HCT116 (cell line): ENCODE data around the gene FRMPD4. TPM values are rescaled to one million over a fixed set of nuclear protein-coding genes. Genes with fewer than 3 reads are reported as not detected.

Experiments
- ATAC-seq: fragments of 200-7000 bp; cut with Tn5 transposase; 2 replicates; pipeline ENCODE4 v1.9.1; 2020; ENCODE audit warnings: mild to moderate bottlenecking, moderate library complexity
- BruUV-seq: library from RNA; stranded (reverse); fragments of 400-500 nt; replicated peaks from 2 replicates; lab custom pipeline; 2021; lab: Mats Ljungman, UMichigan
- CTCF ChIA-PET: fragments of 300-600 bp; sonication (Branson Sonifier 250); formaldehyde crosslinking; loops from one replicate; lab custom pipeline; 2021; ENCODE audit warnings: antibody characterized with exemption; lab: Charles Lee
- POLR2A ChIA-PET: fragments of 300-600, 350-600 bp; sonication (Branson Sonifier 250); formaldehyde crosslinking; loops from one replicate; lab custom pipeline; 2021; ENCODE audit warnings: antibody characterized with exemption; lab: Charles Lee
- RAD21 ChIA-PET, 2 experiments: fragments of 300-600 bp; sonication (Branson Sonifier 250); formaldehyde crosslinking; loops; one replicate each; lab custom pipeline; 2023; ENCODE audit warnings: low total read pairs in 2 of 2; ENCODE audit not compliant: uncharacterized antibody in 2 of 2, unreplicated experiment in 2 of 2, low non-redundant PET in 1 of 2; lab: Charles Lee
- DNase-seq: peaks from one replicate; pipeline ENCODE4 v3.0.0-alpha.2; 2010; ENCODE audit warnings: low read depth, low spot score
- H2AFZ ChIP-seq: fragments of 200-600 bp; shearing (Covaris generic), sonication (generic); 2 replicates; pipeline ENCODE4 v1.6.1; 2017; ENCODE audit warnings: low read depth, mixed run types, mixed read lengths, antibody characterized with exemption, low read length; ENCODE audit not compliant: poor library complexity, severe bottlenecking
- H3K27ac ChIP-seq: 2 replicates; pipeline ENCODE4 v1.5.1; 2012; ENCODE audit warnings: low read depth, low read length
- H3K27me3 ChIP-seq: fragments of 200-600 bp; sonication (generic); 2 replicates; pipeline ENCODE4 v1.6.1; 2016; ENCODE audit warnings: mixed run types, low read length, mixed read lengths; ENCODE audit not compliant: insufficient read depth
- H3K36me3 ChIP-seq, 2 experiments: fragments of 200-500 bp in 1 of 2; fragments of 200-600 bp in 1 of 2; sonication (Bioruptor generic) in 1 of 2; sonication (generic) in 1 of 2; 2 replicates each; pipeline versions ENCODE4 v1.5.1 to v1.6.1; 2014 to 2016; ENCODE audit warnings: low read length in 2 of 2, inconsistent platforms in 1 of 2, mixed read lengths in 1 of 2, mixed run types in 1 of 2; ENCODE audit not compliant: insufficient read depth in 2 of 2, control insufficient read depth in 1 of 2
- H3K4me1 ChIP-seq, 2 experiments: fragments of 200-600 bp in 1 of 2; sonication (generic) in 1 of 2; 2 replicates each; pipeline versions ENCODE4 v1.5.1 to v1.6.1; 2012 to 2017; ENCODE audit warnings: low read length in 2 of 2, inconsistent platforms in 1 of 2, mild to moderate bottlenecking in 1 of 2, mixed read lengths in 1 of 2, mixed run types in 1 of 2, moderate library complexity in 1 of 2; ENCODE audit not compliant: insufficient read depth in 2 of 2, control insufficient read depth in 1 of 2
- H3K4me2 ChIP-seq: fragments of 200-600 bp; sonication (generic); 2 replicates; pipeline ENCODE4 v1.6.1; 2017; ENCODE audit warnings: mixed run types, low read length, mixed read lengths
- H3K4me3 ChIP-seq, 2 experiments: fragments of 200-600 bp in 1 of 2; sonication (generic) in 1 of 2; replicated peaks in 1 of 2; 2 replicates each; pipeline ENCODE4 v1.5.1; 2011 to 2016; ENCODE audit warnings: low read length in 2 of 2, control low read depth in 1 of 2, low read depth in 1 of 2, mild to moderate bottlenecking in 1 of 2, mixed read lengths in 1 of 2, mixed run types in 1 of 2
- H3K79me2 ChIP-seq: fragments of 200-600 bp; sonication (generic); 2 replicates; pipeline ENCODE4 v1.6.1; 2017; ENCODE audit warnings: mild to moderate bottlenecking, mixed run types, low read length, moderate library complexity, mixed read lengths; ENCODE audit not compliant: insufficient read depth
- H3K9ac ChIP-seq: fragments of 200-600 bp; sonication (generic); 2 replicates; pipeline ENCODE4 v1.6.1; 2016; ENCODE audit warnings: low read length, mixed read lengths
- H3K9me2 ChIP-seq: fragments of 200-600 bp; sonication (generic), shearing (Covaris generic); 2 replicates; pipeline ENCODE4 v1.6.1; 2017; ENCODE audit warnings: mixed run types, mild to moderate bottlenecking, moderate library complexity; ENCODE audit not compliant: insufficient read depth
- H3K9me3 ChIP-seq, 2 experiments: fragments of 200-500 bp in 1 of 2; fragments of 200-600 bp in 1 of 2; sonication (Bioruptor generic) in 1 of 2; sonication (generic) in 1 of 2; 2 replicates each; pipeline ENCODE4 v1.6.1; 2014 to 2017; ENCODE audit warnings: low read length in 2 of 2, mixed read lengths in 2 of 2, inconsistent platforms in 1 of 2, low read depth in 1 of 2, mild to moderate bottlenecking in 1 of 2, mixed run types in 1 of 2, moderate library complexity in 1 of 2; ENCODE audit not compliant: control insufficient read depth in 1 of 2, insufficient read depth in 1 of 2
- H4K20me1 ChIP-seq: fragments of 200-600 bp; sonication (generic), shearing (Covaris generic); 2 replicates; pipeline ENCODE4 v1.6.1; 2017; ENCODE audit warnings: mixed run types, mild to moderate bottlenecking, moderate library complexity; ENCODE audit not compliant: insufficient read depth
- EZH2phosphoT487 ChIP-seq: fragments of 200-600 bp; IDR thresholded peaks from 2 replicates; pipeline ENCODE4 v1.6.1; 2018; ENCODE audit warnings: antibody characterized with exemption, borderline replicate concordance
- FOSL1 ChIP-seq: IDR thresholded peaks from 2 replicates; pipeline ENCODE4 v1.6.1; 2012; ENCODE audit warnings: low read depth
- RAD21 ChIP-seq: IDR thresholded peaks from 2 replicates; pipeline ENCODE4 v1.6.1; 2012; ENCODE audit warnings: low read depth, mild to moderate bottlenecking
- ZNF274 ChIP-seq: fragments of 200-500 bp; sonication (Bioruptor generic); IDR thresholded peaks from 2 replicates; pipeline ENCODE4 v1.6.1; 2014; ENCODE audit warnings: mild to moderate bottlenecking, low read depth, low read length, inconsistent platforms
- intact Hi-C: fragments of 100-400 bp; cut with micrococcal nuclease; formaldehyde crosslinking; loops from 2 replicates; pipeline ENCODE4 v1.10.0; 2022
- total RNA-seq: library from RNA; stranded (reverse); gene quantifications from one replicate; pipeline ENCODE4 v1.2.1, GENCODE V29; 2021; ENCODE audit not compliant: unreplicated experiment
- TF ChIP-seq, protein P1 (sequence below): IDR thresholded peaks from 2 replicates; pipeline ENCODE4 v1.6.1; 2012

The FRMPD4 gene
- total RNA-seq, 1 experiment from 2014 or later = not detected

DNA sequence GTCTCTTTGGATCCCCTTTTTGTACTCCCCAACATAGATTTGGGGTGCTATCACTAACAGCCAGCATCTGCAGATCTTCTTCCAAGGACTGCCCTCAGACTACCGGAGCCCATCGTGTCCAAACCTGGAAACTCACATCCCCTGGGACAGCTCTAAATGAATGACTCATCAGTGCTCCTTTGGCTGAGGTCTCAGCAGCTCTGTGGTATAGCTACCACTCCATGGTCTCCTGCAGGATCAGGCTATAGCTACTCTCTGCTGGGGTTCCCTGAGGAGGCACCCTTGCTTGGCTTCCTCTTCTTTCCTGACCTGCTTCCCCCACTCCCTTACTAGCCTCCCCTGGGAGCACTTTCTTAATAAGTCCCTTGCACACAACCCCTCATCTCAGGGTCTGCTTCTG is 555.5 kb downstream of the FRMPD4 start:
- Histone ChIP-seq H3K4me2 (no peak overlapping the region), H3K9ac (no peak overlapping the region)
- TF ChIP-seq, protein P1, sequence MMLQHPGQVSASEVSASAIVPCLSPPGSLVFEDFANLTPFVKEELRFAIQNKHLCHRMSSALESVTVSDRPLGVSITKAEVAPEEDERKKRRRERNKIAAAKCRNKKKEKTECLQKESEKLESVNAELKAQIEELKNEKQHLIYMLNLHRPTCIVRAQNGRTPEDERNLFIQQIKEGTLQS = no peak
- TF ChIP-seq FOSL1 = no peak
- no peak for TF ChIP-seq RAD21
- TF ChIP-seq EZH2phosphoT487 = no peak
- TF ChIP-seq, all 23 proteins: peak for 0
- DNase-seq (no peak), ATAC-seq (no peak)
- Histone ChIP-seq H3K4me1 (no peaks in the 10 kb centered on the region), H3K27me3 (peaks cover 5% of the 10 kb centered on the region; the same call in 1 of the 2 replicates), H3K36me3 (no peaks in the 10 kb centered on the region), H4K20me1 (no peaks in the 10 kb centered on the region), H3K79me2 (no peaks in the 10 kb centered on the region), H3K9me3 (no peaks in the 10 kb centered on the region), H3K27ac (no peak overlapping the region), H3K4me3 (no peak overlapping the region), H2AFZ (no peak overlapping the region), H3K9me2 (no peaks in the 10 kb centered on the region)
- POLR2A ChIA-PET = no interaction called here
- CTCF ChIA-PET = no interaction called here
- no TSS peak for BruUV-seq
- RAD21 ChIA-PET = no interaction called here
- intact Hi-C loops = no loop called here

DNA sequence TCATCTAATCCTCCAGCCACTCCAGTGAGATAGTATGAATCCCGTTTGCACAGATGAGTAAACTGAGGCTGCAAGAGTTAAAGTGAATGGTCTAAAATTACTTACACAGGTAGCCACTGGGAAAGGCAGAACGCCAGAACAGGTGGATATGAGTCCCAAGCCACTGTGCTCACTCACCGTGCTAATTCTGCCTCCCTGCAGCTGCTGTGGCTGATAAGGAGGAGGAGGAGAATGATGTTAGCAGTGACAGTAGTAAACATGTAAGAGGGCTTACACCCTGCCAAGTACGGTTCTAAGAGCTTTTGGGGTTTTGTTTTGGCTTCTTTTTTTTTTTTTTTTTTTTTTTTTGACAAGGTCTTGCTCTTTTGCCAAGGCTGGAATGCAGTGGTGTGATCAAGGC is 562.5 kb downstream of the FRMPD4 start:
- TF ChIP-seq ZNF274 = no peak
- ChIA-PET RAD21 (no interaction called here), POLR2A (no interaction called here), CTCF (interaction anchor here (2.2 kb wide), 1 partner anchor 70 kb away, joined by 16 read pairs; no protein-coding TSS in a partner anchor)
- no peak overlapping the region for H2AFZ ChIP-seq
- BruUV-seq = no TSS peak
- no peaks in the 10 kb centered on the region for H3K9me3 ChIP-seq
- no peaks in the 10 kb centered on the region for H4K20me1 ChIP-seq
- ATAC-seq (no peak), DNase-seq (no peak)
- no peaks in the 10 kb centered on the region for H3K9me2 ChIP-seq
- no peaks in the 10 kb centered on the region for H3K4me1 ChIP-seq
- no peaks in the 10 kb centered on the region for H3K36me3 ChIP-seq
- H3K27ac ChIP-seq = no peak overlapping the region
- intact Hi-C loops = loop anchor here (2.0 to 5.0 kb wide), 4 partner anchors 202 to 1332 kb away; no protein-coding TSS in a partner anchor
- no peak overlapping the region for H3K4me3 ChIP-seq
- H3K27me3 ChIP-seq = 0 out of 2 replicates have a peak, but pooled peaks cover 3% of the 10 kb centered on the region
- H3K9ac ChIP-seq = no peak overlapping the region
- no peaks in the 10 kb centered on the region for H3K79me2 ChIP-seq
- no peak overlapping the region for H3K4me2 ChIP-seq
